Liver (tissue), 9 donors: ENCODE measurements around the gene CLMN. TPM values are rescaled to one million over a fixed set of nuclear protein-coding genes. Genes with fewer than 3 reads are reported as not detected.

Source experiments
- DNase-seq: peaks from one replicate; pipeline ENCODE4 v3.0.0-alpha.2; 2017; ENCODE audit warnings: low spot score
- H3K27ac ChIP-seq, 2 donors: one replicate each; pipeline ENCODE4 v1.7.0; 2013; ENCODE audit warnings: inconsistent platforms in 2 of 2, low read length in 2 of 2, control low read depth in 1 of 2, low read depth in 1 of 2, mild to moderate bottlenecking in 1 of 2
- H3K27me3 ChIP-seq, 4 donors: one replicate each; pipeline versions ENCODE4 v1.6.1 to v1.7.0; 2013; ENCODE audit warnings: low read length in 3 of 4, inconsistent platforms in 1 of 4, mild to moderate bottlenecking in 1 of 4, moderate library complexity in 1 of 4; ENCODE audit not compliant: control insufficient read depth in 4 of 4, insufficient read depth in 4 of 4
- H3K36me3 ChIP-seq, 4 donors: one replicate each; pipeline versions ENCODE4 v1.6.1 to v1.7.0; 2013; ENCODE audit warnings: low read length in 3 of 4, mild to moderate bottlenecking in 3 of 4, low read depth in 1 of 4, moderate library complexity in 1 of 4; ENCODE audit not compliant: control insufficient read depth in 4 of 4, insufficient read depth in 3 of 4
- H3K4me1 ChIP-seq, 4 donors: one replicate each; pipeline versions ENCODE4 v1.6.1 to v1.7.0; 2013; ENCODE audit warnings: low read length in 3 of 4, mild to moderate bottlenecking in 3 of 4, moderate library complexity in 1 of 4; ENCODE audit not compliant: control insufficient read depth in 4 of 4, insufficient read depth in 4 of 4
- H3K4me3 ChIP-seq, 3 donors: one replicate each; pipeline versions ENCODE4 v1.6.1 to v1.7.0; 2013; ENCODE audit warnings: low read length in 3 of 3, control low read depth in 1 of 3, low read depth in 1 of 3, mild to moderate bottlenecking in 1 of 3
- H3K9ac ChIP-seq, 2 donors: one replicate each; pipeline ENCODE4 v1.7.0; 2013; ENCODE audit warnings: low read length in 2 of 2, mild to moderate bottlenecking in 2 of 2, moderate library complexity in 2 of 2, control low read depth in 1 of 2, low read depth in 1 of 2
- H3K9me3 ChIP-seq, 4 donors: one replicate each; pipeline versions ENCODE4 v1.6.1 to v1.7.0; 2013; ENCODE audit warnings: low read length in 3 of 4; ENCODE audit not compliant: control insufficient read depth in 4 of 4
- ATF3 ChIP-seq: IDR thresholded peaks from 2 replicates; pipeline ENCODE4 v1.6.1; 2016; ENCODE audit warnings: antibody characterized with exemption
- CTCF ChIP-seq: fragments of 150-350 bp; IDR thresholded peaks from 2 replicates; pipeline ENCODE4 v1.5.1; 2017; ENCODE audit warnings: improper control_type of control experiment, low read depth, low read length; ENCODE audit not compliant: missing input control
- EGR1 ChIP-seq, 2 donors: IDR thresholded peaks; 2 replicates each; pipeline ENCODE4 v1.6.1; 2016 to 2018; ENCODE audit warnings: antibody characterized with exemption in 2 of 2, low read depth in 2 of 2
- FOXA1 ChIP-seq: IDR thresholded peaks from 2 replicates; pipeline ENCODE4 v1.6.1; 2016; ENCODE audit warnings: antibody characterized with exemption
- FOXA2 ChIP-seq: IDR thresholded peaks from 2 replicates; pipeline ENCODE4 v1.6.1; 2016; ENCODE audit warnings: antibody characterized with exemption
- GABPA ChIP-seq, 2 donors: IDR thresholded peaks in 1 of 2; conservative IDR thresholded peaks in 1 of 2; 2 replicates each; pipeline ENCODE4 v1.6.1; 2016; ENCODE audit warnings: antibody characterized with exemption in 2 of 2, mild to moderate bottlenecking in 1 of 2, moderate library complexity in 1 of 2
- HNF4A ChIP-seq, 2 donors: conservative IDR thresholded peaks; 2 replicates each; pipeline ENCODE4 v1.6.1; 2016; ENCODE audit warnings: antibody characterized with exemption in 2 of 2, mild to moderate bottlenecking in 2 of 2
- HNF4G ChIP-seq: IDR thresholded peaks from 2 replicates; pipeline ENCODE4 v1.6.1; 2016; ENCODE audit warnings: antibody characterized with exemption
- JUND ChIP-seq, 2 donors: IDR thresholded peaks; 2 replicates each; pipeline ENCODE4 v1.6.1; 2016; ENCODE audit warnings: antibody characterized with exemption in 2 of 2
- NR2F2 ChIP-seq: IDR thresholded peaks from 2 replicates; pipeline ENCODE4 v1.6.1; 2016; ENCODE audit warnings: antibody characterized with exemption
- RAD21 ChIP-seq, 2 donors: IDR thresholded peaks; 2 replicates each; pipeline ENCODE4 v1.6.1; 2016; ENCODE audit warnings: antibody characterized with exemption in 2 of 2, mild to moderate bottlenecking in 2 of 2
- RXRA ChIP-seq, 2 donors: IDR thresholded peaks; 2 replicates each; pipeline ENCODE4 v1.6.1; 2017 to 2018; ENCODE audit warnings: antibody characterized with exemption in 2 of 2, mild to moderate bottlenecking in 1 of 2
- SP1 ChIP-seq: IDR thresholded peaks from 2 replicates; pipeline ENCODE4 v1.6.1; 2018; ENCODE audit warnings: antibody characterized with exemption, mild to moderate bottlenecking
- TAF1 ChIP-seq: conservative IDR thresholded peaks from 2 replicates; pipeline ENCODE4 v1.6.1; 2016; ENCODE audit warnings: antibody characterized with exemption, mild to moderate bottlenecking
- YY1 ChIP-seq: IDR thresholded peaks from 2 replicates; pipeline ENCODE4 v1.6.1; 2016; ENCODE audit warnings: antibody characterized with exemption, mild to moderate bottlenecking
- ZBTB33 ChIP-seq: IDR thresholded peaks from 2 replicates; pipeline ENCODE4 v1.6.1; 2016; ENCODE audit warnings: antibody characterized with exemption
- WGBS: extraction: QIAGEN DNeasy Blood & Tissue Kit; methylation state at CpG from one replicate; pipeline ENCODE4 v1.1.7; 2013; 5-methylcytosine and 5-hydroxymethylcytosine counted together
- polyA plus RNA-seq, 2 donors: library from polyadenylated mRNA; stranded (reverse) in 1 of 2; unstranded in 1 of 2; fragments of 200-250 nt in 1 of 2; fragments of >200 nt in 1 of 2; fragmentation: Nextera tagmentation in 1 of 2; extraction: Ambion mirVana in 1 of 2; gene quantifications; one replicate each; pipeline versions ENCODE4 v1.2.1 to v1.2.3, GENCODE V29; 2013 to 2015
- total RNA-seq, 2 donors: library from RNA; depleted of rRNA; stranded (reverse); fragments of >200 nt; gene quantifications; one replicate each; pipeline ENCODE4 v1.2.3, GENCODE V29; 2014
- TF ChIP-seq, protein P1 (sequence below): IDR thresholded peaks from 2 replicates; pipeline ENCODE4 v1.6.1; 2016; ENCODE audit warnings: antibody characterized with exemption, mild to moderate bottlenecking
- TF ChIP-seq, protein P2 (sequence below): IDR thresholded peaks from 2 replicates; pipeline ENCODE4 v1.6.1; 2016; ENCODE audit warnings: antibody characterized with exemption
- donor health status: healthy.
- donor health status: healthy.
- donor health status: healthy.
- donor health status: healthy.
- donor health status: healthy.

The CLMN gene
- total and polyA plus RNA-seq, 4 donors, result 6.0 to 41.1 (median 24.1) TPM

- Histone ChIP-seq H3K9ac (no peak overlapping the region), H3K4me3 (no peak overlapping the region), H3K9me3 (no peaks in the 10 kb centered on the region), H3K36me3 (peaks cover 0 to 5% (median 0%) of the 10 kb centered on the region in 4 donors), H3K27ac (peak overlapping the region; percentile 69 to 77), H3K4me1 (peaks cover 18 to 44% (median 34%) of the 10 kb centered on the region in 4 donors), H3K27me3 (no peaks in the 10 kb centered on the region)
- 66% methylated on average over 10 of the region's 10 CpGs for WGBS
- TF ChIP-seq NR2F2 (no peak), HNF4G (no peak), FOXA2 (no peak), RXRA (IDR thresholded peaks at IDR 0.05) (no peak), FOXA1 (no peak), YY1 (no peak), HNF4A (conservative IDR thresholded peaks at IDR 0.05) (no peak), CTCF (no peak), ZBTB33 (no peak), JUND (IDR thresholded peaks at IDR 0.05) (no peak), TAF1 (no peak), SP1 (no peak), RAD21 (IDR thresholded peaks at IDR 0.05) (no peak), ATF3 (no peak), EGR1 (IDR thresholded peaks at IDR 0.05; ENCODE audit: low read depth in 2 of 2) (no peak), GABPA (IDR thresholded peaks at IDR 0.05 in 1 of 2, conservative IDR thresholded peaks at IDR 0.05 in 1 of 2) (no peak)
- TF ChIP-seq, protein P1, sequence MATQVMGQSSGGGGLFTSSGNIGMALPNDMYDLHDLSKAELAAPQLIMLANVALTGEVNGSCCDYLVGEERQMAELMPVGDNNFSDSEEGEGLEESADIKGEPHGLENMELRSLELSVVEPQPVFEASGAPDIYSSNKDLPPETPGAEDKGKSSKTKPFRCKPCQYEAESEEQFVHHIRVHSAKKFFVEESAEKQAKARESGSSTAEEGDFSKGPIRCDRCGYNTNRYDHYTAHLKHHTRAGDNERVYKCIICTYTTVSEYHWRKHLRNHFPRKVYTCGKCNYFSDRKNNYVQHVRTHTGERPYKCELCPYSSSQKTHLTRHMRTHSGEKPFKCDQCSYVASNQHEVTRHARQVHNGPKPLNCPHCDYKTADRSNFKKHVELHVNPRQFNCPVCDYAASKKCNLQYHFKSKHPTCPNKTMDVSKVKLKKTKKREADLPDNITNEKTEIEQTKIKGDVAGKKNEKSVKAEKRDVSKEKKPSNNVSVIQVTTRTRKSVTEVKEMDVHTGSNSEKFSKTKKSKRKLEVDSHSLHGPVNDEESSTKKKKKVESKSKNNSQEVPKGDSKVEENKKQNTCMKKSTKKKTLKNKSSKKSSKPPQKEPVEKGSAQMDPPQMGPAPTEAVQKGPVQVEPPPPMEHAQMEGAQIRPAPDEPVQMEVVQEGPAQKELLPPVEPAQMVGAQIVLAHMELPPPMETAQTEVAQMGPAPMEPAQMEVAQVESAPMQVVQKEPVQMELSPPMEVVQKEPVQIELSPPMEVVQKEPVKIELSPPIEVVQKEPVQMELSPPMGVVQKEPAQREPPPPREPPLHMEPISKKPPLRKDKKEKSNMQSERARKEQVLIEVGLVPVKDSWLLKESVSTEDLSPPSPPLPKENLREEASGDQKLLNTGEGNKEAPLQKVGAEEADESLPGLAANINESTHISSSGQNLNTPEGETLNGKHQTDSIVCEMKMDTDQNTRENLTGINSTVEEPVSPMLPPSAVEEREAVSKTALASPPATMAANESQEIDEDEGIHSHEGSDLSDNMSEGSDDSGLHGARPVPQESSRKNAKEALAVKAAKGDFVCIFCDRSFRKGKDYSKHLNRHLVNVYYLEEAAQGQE, result no peak
- TF ChIP-seq, protein P2, sequence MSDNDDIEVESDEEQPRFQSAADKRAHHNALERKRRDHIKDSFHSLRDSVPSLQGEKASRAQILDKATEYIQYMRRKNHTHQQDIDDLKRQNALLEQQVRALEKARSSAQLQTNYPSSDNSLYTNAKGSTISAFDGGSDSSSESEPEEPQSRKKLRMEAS, result no peak
- DNase-seq, result no peak
Measured at GRCh38 chr14:95222151-95222631, 97.5 kb downstream of the CLMN start.
